Measurements from ENCODE around the gene HOXA2.

HOXA2 gene

DNA sequence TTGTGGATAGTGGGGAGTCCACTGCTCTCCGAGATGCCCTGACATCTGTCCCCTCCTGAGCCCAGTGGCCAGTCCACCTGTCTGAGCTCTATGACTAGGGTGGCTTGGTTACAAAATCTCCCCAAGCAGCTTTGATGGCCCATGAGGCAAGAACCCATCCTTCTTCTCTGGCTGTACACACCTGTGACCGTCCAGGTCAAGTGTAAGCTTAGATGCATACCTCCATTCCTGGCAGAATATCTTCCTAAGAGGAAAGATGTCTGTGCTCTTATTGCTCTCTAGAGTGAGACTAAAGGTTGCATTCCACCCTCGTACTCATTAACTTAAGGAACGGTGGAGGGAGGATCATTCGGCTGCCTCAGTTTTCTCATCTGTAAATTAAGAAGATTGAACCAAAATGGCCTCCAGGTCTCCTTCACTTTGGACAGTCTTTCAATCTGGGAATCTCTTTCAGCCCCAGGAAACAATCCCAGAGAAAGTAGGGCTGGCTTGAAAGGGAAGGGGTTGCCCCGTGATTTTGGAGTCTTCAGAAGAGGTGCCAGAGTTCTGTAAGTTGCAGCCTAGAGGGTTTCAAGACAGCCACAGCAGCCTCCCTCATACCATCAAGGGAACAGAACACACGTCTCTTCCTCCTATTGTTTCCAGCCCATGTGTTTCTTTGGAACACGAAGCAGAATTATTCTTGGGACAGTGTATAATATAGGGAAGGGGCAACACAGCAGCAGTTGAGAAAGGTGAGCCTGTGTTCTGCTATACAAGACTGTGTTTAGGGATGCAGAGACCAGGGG is 22.6 kb upstream of the HOXA2 start:
- no peak for FAIRE-seq

DNA sequence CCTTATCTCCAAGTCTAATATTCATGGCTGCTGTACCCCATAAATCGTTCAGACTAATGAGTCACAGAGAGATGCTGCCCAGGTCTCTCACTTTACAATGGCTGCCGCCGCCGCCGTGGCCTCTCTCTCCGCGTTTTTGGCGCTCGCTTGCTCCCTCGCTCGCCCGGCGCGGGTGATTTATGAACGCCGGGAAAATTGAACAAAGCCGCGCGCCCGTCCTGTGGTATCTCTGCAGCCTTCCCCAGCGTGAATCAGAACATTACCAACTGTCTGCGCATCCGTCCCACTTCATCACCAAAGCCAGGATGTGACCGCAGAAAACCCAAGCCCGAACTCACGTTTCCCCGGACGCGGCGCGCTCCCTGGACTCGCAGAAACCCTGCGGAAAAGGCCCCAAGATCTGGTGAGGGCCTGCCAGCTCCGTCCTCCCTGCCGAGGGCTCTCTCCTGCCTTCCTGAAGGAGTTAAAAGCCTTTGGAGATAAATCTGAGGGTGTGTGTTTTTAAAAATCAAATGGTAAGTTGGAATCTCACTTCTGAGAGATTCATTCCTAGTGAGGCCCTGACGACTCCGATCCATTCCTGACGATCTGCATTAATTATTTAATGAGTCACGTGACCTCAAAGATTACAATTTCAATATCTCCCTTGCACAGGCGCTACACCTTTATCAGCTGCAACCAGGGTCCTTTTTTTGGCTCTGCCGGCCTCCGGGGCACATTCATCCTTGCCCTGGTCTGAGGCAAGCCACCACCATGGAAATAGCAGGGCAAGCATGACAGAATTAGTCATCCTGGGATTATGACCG is 21.8 kb upstream of the HOXA2 start:
- FAIRE-seq = no peak

DNA sequence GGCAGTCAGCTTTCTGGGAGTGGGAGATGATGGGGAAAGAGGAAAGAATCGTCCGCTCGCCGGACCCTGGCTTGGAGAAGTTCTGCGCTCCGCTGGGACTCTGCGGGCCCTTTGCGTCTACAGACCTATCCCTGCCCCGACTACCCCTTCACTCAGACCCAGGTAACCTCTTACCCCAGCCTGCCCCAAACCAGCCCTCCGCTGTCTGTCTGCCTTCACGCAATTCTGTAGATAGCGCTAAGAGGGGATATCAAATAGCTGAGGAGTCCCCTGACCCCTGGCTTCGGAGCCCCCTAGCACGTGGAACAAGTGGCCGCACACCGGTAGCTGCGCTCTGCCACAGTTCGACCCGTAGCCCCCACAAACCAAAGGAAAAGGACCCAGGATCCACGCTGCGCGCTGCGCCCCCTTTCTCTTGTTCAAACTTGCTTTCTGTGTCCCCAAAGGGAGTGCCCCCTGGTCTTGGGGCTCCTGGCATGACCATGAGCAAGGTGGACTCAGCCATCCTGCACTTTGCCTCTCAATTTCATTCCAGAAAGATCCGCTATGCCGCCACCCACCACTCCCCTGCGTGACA is 21.1 kb upstream of the HOXA2 start:
- FAIRE-seq = no peak

DNA sequence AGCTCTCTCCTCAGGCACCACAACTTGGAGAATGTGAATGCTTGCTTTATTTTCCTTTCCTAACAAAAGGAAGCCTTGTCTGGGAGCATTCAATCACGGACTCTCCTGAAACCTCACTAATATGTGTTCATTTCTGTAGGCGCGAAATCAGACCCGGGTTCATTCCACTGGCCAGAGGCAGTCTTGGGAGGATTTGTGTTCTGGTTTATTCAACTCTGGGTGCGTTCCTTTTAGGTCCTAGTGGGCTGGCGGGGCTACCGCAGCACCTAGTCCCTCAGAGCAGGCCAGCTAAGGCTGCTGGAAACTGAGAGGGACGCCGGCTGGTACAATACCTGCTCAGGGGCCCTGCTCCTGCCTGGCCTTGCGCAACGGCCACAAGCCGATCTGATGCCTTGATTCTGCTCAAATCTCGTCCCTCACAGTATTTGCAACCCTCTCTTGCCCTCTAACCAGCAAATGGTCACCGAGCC is 20.6 kb upstream of the HOXA2 start:
- FAIRE-seq = peak; percentile 78

DNA sequence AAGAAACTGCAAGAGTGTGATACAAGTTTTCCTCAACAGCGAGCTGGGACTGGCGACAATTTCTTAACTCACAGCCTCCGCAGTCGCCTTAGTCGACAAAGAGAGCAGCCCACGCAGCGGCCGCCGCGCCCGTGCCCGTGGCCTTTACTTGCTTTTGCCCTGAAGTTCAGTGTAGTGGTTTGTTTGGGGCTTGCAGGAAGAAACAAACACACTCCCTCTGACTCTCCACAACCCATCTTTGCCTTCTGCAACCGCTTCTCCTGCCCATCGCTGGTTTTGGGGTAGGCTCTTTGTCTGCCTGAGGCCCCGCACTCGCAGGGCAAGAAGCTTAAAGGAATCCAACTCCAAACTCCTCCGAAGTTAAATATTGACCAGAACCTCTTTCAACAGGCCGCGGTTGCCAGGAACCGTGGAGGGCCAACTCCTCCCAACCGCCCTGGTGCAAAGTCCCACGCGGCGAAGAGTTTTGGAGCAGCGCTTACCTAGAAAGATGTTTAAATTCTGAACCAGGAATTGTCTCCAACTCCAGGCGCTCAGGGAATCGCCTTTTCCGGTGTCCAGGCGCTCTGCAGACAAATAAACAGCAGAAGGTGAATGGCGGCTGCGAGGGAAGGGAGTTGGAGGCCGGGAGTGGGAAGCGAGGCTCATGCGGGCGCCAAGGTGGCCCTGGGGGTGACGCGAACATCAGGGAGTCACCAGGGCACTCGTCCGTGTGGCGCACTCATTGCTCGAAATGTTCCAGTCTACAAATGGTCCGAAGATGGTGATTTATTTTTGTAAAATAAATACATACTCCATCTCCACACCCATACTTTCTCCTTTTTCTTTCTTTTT is 19.8 kb upstream of the HOXA2 start:
- no peak for FAIRE-seq

DNA sequence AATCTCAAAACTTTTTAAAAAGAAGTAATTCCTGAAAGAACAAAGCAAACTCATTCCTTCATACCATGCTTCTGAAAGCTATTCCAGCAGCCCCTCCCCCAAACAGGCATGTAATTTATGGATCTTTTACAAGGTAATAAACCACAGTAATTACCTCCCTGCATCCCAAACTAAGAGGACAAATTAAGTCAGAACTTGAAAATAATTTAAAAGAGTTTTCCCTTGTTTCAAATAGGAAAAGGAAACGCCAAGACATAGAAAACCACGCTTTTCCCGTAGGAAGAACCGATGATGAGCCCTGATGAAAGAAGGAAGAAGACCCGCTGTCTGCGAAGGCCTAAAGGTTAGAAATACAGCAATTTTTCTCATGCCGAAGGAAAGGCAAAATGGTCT is 19.2 kb upstream of the HOXA2 start:
- FAIRE-seq = no peak

DNA sequence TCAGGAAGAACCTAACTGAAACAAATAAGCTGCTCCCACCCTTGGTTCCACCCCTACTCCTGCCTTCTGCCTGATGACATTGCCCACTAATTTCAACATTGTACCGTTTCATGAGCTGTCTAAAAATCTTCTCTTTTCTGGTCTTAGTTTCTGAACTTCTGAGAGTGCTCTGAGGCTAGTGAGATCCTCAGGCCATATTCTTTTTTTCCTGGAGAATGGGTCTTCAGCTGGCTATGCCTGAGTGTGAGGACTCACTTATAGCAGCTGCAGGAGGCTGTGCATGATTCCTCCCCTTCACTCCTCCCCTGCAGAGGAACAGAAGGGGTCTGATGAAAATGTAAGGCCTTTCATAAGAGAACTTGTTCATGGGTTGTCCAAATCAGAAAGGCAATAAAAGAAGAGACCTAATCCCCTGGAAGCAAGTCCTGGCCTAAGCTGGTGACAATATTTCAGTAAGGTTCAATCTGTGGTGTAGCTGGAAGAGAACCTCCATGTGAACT is 17.0 kb upstream of the HOXA2 start:
- peak; percentile 50 for FAIRE-seq

DNA sequence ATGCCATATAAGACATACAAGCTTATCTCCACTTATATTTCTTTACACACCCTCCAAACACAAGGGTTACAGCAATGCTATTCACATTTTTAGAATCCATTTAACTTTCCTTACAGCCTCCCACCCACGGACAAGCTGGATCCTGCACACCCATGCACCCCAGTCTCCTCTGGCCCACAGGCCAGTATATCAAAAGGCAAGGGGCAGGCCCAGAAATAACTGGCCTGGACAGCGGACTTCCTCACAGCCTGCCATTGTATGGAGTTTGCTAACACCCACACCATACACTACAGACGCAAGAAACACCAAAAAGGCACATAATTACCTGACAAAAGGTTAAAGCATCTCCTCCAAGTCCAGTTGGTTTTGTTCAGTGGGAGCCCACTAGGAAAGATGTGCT is 16.1 kb upstream of the HOXA2 start:
- FAIRE-seq = no peak

DNA sequence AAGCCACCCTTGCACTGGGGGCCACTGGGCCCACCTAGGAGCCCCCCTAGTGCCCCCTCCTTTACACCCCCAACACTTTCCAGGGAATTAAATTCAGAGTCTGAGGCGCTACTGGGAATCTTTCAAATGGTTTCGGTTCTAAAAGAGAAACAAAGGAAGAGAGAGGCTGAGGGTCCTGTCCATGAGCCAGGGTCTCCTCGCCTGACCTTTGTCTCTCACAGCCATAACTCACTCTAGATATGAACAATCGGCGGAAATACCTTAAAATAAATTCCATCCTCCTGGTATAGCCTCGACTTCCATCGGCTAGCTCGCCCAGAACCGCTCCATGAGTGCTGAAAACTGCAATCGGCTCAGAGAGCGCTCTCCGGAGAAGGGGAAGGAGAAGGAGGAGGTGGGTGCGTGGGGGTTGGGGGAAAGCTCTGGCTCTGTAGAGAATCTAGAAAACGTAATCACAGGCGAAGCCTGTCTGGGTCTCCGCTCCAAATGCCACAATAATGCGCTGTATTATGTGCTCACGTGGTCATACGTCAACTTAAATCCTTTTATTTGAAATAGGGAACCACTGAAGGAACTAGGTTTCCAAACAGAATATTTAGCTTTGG is 15.5 kb upstream of the HOXA2 start:
- no peak for FAIRE-seq

DNA sequence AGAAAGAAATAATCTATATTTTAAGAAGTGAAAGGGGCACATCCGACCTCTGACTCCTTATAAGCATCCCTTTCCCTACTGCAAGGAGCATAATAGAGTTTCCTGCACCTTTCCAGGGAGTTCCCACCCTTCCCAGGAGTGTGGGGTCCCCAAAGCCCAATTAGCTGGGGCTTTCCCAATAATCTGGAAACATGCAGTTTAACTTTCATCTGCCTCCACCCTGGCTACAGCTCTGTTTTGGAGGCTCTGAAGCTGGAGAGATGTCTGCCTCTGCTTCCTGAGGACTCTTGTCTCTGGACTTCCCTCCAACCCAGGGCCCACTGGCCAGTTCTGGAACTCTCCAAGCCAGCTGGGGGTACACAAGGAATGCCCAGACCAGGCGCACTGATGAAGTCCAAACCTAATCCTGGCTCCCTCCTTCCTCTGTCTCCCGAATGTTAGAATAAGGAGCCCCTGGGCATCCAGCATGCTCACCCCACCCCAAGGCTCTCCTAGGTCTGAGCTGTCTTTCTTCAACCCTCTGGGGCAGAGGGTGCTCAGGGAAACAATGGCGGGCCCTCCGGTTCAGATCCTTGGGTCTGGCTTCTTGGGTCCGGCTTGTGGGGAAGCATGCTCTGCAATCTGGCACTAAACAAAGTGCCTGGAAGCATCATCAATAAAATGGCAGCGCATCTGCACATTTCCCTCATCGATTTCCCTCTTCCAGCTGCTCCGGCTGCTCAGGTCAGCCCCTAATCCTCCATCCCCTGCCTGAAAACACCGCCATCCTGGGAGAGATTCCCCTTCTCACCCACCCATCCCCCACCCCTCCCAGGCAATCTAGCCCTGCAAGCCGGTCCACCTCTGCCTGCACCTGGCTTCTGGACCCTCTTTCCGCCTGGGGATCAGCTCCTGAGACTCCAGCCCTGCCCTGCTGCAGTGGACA is 14.7 kb upstream of the HOXA2 start:
- no peak for FAIRE-seq

DNA sequence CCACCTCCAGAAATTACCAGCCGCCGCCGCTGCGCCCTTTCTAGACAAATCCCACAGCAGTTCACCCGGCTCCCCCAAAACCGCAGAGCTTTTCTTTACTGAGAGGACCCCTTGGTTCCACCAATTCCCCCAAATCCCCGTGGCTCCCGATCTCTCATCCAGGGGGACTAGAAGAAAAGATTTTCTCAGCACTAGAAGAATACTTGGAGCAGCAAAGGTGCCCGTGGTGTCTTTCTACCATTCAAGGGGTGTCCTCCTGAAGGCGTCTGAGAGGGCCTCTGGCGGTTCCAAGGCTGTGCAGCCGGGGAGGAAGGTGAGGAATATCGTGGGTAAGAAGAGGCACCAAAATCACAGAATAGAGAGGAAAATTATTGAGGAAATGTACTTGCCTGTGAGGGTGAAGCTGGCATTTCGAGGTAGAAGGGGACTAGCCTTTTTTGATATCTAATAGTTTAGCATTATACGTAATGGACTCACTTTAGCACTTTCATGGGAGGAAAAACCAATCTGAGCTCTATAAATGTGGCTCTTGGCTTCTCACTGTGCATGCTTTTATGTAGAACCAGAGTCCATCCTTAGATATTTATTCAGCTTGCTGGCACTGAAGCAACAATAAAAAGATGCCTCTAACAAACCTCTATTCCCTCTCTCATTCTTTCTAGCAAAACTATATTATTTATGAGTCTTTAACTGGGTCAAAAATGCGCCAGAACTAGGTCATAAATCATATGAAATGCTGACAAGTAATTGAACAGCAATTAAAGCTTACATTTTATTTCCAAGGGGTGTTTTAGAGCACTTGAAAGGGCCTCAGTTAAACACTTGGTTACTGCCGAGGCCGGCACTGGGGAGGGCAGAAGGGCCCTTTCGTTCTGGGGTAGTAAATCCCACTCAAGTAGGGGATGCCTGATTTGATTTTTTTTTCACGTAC is 13.8 kb upstream of the HOXA2 start:
- FAIRE-seq = peak; percentile 83

DNA sequence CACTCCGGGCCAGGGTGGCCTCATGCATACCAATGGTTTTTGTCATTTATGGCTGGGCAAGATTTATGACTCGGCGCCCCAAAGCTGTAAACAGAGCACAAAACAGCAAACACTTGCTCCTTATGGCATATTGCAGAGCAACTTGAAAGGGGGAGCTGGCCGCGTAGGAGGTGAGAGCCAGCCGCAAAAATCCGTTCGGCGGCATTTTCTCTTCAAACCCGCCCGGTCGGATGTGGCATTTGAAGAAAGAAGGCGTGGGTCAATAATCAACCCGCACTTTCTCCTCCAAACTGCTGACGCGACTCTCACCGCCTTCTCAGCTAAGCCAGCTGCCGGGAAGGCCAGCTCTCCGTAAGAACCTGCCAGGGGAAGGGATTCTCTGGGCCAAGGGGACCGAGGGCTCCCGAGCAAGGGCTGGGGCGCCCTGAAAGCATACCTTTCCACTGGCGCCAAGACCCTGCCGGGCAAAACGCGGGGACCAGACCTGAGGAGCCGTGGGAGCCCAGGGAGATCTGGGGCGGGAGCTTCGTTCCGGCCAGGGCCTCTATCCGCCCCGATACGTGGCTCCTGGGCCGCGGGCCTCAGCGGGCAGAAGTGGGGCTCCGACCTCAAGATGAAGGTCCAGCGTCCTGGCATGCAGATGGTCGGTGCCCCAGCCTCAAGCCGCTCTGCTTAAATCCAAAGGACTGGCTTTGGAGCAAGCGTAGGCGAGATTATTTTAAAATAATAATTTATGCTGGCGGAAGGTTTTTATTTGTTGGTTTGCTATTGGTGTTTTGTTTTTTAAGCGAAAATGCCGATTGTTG is 12.9 kb upstream of the HOXA2 start:
- FAIRE-seq = peak; percentile 98

DNA sequence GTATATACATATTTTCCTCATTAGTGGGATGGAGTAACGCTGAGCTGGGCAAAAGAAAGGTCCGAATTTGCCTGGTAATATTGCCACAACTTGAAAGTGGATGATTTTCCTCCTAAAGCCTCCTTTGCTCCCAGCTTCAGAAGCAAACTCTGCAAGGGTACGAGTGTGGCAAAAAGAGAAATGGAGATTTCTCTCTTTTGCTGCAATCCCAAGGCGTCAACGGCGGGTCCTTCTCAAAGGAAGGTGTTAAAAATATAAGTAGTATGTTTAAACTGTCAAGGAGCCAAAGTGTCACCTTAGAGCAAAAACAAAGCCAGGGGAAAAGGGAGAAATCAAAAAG is 12.4 kb upstream of the HOXA2 start:
- no peak for FAIRE-seq

DNA sequence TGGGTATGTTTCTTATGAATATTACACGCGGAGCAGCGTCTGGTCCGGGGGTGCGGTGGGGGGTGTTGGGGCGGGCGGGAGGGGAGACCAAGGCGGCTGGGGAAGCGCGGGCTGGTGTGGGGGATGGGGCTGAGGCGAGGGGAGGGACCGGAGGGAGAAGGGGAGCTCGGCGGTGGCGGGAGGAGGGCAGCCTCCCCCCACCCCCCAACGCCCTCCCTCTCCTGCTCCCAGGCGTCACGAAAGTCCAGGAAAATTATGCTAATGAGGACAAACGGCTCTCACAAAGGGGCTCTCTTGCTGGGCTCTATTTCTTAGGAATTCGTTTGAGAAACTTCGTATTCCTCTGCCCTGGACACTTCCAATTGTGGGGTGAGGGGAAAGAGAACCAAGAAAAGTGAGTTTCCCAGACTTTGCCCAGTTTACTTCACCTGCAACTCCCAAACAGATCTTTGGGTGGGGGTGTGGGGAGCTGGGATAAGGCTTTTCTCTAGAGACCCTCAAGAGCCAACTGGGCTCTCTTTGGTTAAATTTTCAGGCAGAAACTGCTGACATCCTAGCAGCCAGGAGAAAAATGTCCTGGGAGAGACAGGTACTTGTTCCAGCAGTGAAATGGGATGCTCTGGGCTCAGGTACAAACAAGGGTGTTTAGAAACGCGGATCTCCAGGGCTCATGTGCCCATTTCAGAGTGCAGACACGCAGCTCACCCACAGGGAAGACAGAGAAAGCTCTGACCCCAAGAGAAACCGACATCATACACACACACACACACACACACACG is 11.7 kb upstream of the HOXA2 start:
- peak; percentile 96 for FAIRE-seq

DNA sequence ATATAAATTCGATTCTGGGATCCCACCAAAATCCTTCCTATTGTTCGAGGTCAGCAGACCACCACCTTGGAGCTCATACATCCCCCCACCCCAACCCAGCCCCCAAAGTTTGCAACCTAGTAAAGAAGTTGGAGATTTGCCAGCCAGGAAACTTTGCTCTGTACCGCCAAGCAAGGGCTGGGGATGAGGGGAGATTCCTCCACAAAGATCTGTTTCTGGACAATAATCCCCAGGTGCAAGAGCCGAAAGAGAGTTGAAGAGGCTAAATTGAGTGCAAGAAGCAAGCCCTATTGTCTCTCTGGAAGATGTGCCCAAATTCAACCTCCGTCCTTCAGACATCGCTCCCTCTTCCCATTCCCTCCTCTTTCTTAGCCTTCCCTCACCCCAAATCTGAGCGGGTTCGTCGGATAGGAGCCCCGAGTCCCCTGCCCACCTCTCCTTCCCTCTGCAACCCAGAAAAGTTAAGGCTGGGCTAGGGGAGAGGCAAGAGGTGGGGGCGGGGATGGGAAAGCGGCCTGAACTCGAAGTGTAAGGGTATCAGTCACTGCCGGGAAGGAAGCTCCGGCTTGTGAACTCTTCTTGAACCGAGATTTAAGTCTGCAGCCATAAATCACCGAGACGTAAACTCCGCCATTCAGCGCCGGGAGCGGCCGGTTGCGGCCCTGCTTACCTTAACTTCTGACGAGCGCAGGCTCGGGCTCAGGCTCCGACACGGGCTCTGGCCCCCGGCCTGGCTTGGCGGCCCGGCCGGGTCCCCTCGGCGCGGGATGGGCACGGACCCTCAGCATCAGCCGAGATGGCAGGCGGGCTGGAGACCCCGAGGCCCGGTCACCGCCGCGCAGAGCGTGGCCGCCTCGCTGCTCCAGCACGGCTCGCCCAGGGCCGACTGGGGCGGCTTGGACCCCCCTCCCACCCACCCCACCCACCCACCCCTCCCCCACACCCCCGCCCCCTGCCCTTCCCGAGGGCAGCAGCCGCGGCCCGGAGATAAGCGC is 10.8 kb upstream of the HOXA2 start:
- peak; percentile 70 for FAIRE-seq

DNA sequence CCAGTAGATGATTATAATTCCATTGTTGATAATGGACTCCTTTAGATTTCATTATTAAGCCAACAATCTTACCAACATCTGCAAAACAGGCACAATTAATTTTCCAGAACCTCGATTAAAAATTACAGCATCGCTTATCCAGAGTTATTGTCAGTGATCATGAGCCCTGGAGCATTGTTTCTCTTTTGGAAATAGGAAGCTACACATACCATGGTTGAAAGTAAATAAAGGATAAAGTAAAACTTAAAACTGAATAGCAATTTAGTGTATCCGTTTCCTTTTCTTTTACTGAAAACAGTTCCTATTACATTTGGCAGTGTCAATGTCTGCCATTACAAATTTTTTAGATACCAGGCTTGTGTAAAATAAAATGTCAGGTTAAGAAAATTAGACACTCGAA is 9.9 kb upstream of the HOXA2 start:
- FAIRE-seq = no peak

DNA sequence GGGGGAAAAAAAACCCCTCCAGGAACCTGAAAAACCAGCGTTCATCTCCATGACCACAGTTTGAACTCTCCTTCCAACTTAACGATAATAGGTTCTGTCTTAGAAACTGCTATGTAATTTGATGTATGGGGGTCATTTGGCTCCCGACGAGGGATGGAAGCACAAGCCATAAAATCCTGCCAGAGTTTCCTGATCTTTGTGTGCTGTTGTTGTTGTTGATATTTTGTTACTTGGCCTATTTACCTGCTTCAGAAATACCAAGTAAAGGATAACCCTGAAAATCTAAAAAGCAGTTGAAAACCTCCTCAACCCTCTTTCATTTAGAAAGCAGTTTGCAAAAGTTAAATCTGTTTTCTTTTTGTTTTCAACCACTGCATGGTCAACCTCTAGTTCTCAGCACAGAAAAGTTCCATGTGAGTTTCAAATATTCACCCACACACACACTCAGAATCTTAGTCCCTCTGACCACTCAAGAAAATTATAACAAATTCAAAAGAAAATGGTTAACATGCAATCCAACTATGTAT is 9.3 kb upstream of the HOXA2 start:
- peak; percentile 98 for FAIRE-seq

Data from G401.6 (cell line).